ENCODE measurements around the gene GAS7. TPM values are rescaled to one million over a fixed set of nuclear protein-coding genes. Genes with fewer than 3 reads are reported as not detected.
A peak's percentile ranks its signal among the peaks of the same experiment; 100 is the strongest.

Gene GAS7
- total RNA-seq, 1 donor from 2014 or later = 78.0 TPM

DNA sequence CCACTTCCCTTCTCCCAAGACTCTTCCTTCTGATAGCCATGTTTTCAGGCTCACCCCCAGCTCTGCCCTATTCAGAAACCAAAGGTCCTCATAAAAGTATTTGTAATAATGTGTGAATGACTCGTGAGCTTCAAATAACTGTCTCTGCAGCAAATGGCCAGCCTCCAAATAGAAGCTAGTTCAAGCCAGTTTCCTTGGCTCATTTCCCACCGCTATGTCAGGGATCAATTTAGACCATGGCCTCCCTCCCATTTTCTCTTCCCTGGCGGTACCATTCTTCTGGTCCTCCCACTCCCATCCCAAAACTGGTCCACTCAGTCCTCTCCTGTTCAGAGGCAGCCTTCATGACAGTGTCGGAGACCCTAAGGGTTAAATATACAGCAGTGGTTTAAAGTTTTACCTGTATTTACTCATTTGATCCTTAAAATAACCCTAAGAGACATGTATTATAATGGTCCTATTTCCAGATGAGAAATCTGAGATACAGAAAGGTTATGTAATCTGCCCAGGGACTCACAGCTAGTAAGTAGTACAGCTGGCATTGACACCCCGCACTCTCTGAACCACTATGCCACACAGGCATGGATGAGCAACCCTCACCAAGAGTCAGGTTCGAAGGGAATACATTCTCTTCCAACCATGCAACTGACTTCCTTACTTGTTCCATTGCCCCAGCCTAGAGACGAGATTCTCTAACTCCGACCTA lies 42.9 kb downstream of the GAS7 start:
- H3K36me3 ChIP-seq = no peaks in the 10 kb centered on the region
- intact Hi-C loops (cut with DNase I) = no loop called here
- H3K4me1 ChIP-seq = no peaks in the 10 kb centered on the region
- DNase-seq (ENCODE audit: low spot score in 2 of 2) = no peak
- H3K27ac ChIP-seq = peak overlapping the region in 1 of 2 donors; percentile 34
- H3K4me3 ChIP-seq = no peak overlapping the region
- no peaks in the 10 kb centered on the region for H3K9me3 ChIP-seq
- H3K27me3 ChIP-seq = no peaks in the 10 kb centered on the region
- TF ChIP-seq, protein P1, sequence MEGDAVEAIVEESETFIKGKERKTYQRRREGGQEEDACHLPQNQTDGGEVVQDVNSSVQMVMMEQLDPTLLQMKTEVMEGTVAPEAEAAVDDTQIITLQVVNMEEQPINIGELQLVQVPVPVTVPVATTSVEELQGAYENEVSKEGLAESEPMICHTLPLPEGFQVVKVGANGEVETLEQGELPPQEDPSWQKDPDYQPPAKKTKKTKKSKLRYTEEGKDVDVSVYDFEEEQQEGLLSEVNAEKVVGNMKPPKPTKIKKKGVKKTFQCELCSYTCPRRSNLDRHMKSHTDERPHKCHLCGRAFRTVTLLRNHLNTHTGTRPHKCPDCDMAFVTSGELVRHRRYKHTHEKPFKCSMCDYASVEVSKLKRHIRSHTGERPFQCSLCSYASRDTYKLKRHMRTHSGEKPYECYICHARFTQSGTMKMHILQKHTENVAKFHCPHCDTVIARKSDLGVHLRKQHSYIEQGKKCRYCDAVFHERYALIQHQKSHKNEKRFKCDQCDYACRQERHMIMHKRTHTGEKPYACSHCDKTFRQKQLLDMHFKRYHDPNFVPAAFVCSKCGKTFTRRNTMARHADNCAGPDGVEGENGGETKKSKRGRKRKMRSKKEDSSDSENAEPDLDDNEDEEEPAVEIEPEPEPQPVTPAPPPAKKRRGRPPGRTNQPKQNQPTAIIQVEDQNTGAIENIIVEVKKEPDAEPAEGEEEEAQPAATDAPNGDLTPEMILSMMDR (IDR thresholded peaks at IDR 0.05) = no peak

DNA sequence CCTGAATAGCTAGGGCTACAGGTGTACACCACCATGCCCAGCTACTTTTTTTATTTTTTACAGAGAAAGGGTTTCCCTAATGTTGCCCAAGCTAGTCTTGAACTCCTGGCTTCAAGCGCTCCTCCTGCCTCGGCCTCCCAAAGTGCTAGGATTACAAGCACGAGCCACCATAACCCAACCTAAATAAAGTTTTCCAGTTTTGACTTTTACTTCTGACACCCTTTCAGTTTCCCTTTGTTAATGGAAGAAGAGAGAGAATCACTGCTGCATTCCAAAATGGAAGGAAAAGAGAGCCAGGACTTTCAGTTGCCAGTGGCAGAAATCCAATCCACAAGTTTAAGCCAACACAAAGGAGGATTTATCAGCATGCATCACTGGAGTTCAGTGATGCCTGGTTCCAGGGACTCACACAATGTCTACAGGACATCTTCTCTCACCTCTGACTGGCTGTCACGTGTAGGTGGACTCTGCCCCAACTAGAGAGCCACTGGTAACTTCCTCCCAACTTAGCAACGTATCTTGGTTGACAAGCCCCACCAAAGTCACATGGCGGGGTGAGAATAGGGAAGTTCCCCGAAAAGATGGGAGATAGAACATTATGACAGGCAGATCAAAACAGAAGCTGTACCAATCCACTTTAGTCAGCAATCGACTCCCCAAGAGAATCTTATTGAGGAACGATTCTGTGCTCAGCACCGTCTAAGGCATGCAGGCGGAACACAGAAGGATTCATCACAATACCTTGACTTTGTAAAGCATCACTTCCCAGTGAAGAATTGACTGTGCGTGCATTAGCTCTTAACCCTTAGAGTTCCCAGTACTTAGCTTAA lies 46.5 kb downstream of the GAS7 start:
- DNase-seq (ENCODE audit: low spot score in 2 of 2) = no peak
- TF ChIP-seq, protein P1 (IDR thresholded peaks at IDR 0.05) = no peak
- H3K36me3 ChIP-seq = no peaks in the 10 kb centered on the region
- H3K9me3 ChIP-seq = no peaks in the 10 kb centered on the region
- no peaks in the 10 kb centered on the region for H3K27me3 ChIP-seq
- intact Hi-C loops (cut with DNase I) = no loop called here
- H3K4me1 ChIP-seq = no peaks in the 10 kb centered on the region
- H3K27ac ChIP-seq = no peak overlapping the region
- H3K4me3 ChIP-seq = no peak overlapping the region

DNA sequence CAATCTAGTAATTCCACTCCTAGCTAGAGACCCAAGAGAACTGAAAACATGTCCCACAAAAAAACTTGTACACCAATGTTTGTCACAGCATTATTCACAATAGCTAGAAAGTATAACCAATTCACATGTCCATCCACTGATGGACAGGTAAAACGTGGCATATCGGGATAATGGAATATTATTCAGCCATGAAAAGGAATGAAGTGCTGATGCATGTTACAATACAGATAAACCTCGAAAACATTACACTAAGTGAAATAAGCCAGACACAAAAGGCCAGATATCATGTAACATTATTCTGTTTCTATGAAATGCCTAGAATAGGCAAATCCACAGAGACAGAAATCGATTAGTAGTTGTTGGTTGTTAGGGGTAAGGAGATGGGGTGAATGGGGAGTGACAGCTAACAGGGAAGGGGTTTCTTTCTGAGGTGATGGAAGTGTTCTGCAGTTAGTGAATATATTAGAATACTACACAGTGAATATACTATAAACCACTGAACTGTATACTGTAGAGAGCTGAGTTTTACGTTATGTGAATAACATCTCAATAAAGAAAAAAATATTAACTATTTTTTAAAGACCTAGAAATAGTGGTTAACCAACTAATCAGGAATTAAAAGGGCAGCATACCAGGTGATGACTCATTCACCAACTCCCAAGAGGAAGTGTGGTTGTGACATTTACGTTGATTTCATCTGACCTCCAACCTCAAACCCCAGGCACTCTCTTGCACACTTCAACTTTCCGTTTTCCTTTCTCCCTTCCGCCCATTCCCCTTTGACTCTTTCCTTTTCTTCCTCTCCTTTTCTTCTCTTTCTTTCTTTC lies 48.6 kb downstream of the GAS7 start:
- intact Hi-C loops (cut with DNase I) = no loop called here

DNA sequence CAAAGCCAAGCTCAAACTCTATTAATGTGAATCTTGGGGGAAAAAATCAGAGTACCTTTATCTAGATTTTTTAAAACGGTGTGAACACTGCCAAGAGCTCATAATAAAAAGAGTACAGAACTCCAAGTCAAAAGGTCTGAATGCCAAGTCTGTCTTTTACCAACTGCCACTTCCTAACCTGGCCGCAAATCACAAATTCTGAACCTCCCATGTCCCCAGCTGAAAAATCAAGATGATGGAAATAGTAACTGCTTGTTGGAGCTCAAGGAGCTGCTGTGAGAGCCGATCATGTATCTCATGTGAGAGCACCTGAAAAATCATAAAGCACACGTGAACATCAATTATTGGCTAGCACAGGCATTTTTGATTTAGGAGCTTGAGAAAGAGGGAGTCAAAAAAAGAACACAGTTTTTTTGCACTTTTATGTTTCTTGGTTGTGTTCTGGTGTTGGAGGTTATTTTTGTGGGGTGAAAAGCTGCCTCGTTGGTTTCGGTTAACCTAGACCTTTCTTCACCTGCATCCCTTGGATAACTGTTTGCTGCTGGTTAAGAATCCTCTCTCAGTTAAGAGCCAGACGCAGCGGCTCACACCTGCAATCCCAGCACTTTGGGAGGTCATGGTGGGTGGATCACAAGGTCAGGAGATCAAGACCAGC lies 50.5 kb downstream of the GAS7 start:
- Histone ChIP-seq H3K27ac (no peak overlapping the region), H3K9me3 (no peaks in the 10 kb centered on the region), H3K4me1 (no peaks in the 10 kb centered on the region), H3K27me3 (no peaks in the 10 kb centered on the region), H3K4me3 (no peak overlapping the region), H3K36me3 (no peaks in the 10 kb centered on the region)
- TF ChIP-seq, protein P1 (IDR thresholded peaks at IDR 0.05) = no peak
- intact Hi-C loops (cut with DNase I) = no loop called here
- no peak for DNase-seq (ENCODE audit: low spot score in 2 of 2)

More for the DNA sequence above, 48.6 kb downstream of the GAS7 start:
- no peaks in the 10 kb centered on the region for H3K4me1 ChIP-seq
- no peaks in the 10 kb centered on the region for H3K27me3 ChIP-seq
- TF ChIP-seq, protein P1 (IDR thresholded peaks at IDR 0.05) = no peak
- DNase-seq (ENCODE audit: low spot score in 2 of 2) = no peak
- H3K4me3 ChIP-seq = no peak overlapping the region
- no peak overlapping the region for H3K27ac ChIP-seq
- no peaks in the 10 kb centered on the region for H3K36me3 ChIP-seq
- H3K9me3 ChIP-seq = no peaks in the 10 kb centered on the region

DNA sequence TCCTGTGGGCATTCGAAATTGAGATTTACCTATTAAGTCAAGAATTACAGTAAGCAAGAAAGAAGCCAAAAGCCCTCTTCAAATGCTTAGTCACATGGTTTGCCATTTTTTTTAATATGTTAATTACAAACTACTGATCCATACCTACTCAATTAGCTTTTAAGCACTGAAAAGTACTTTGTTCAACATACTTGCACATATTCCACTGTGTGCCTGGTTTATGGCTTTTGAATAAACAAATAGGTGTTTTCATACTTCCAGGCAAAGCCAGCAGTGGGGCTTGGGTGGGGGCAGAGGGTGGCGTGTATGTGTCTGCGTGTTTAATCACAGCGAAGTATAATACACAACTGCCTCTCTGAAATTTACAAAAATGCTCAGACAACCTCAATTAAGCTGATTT lies 51.4 kb downstream of the GAS7 start:
- TF ChIP-seq, protein P1 (IDR thresholded peaks at IDR 0.05) = no peak
- H3K4me3 ChIP-seq = no peak overlapping the region
- H3K27me3 ChIP-seq = no peaks in the 10 kb centered on the region
- DNase-seq (ENCODE audit: low spot score in 2 of 2) = no peak
- no peaks in the 10 kb centered on the region for H3K4me1 ChIP-seq
- intact Hi-C loops (cut with DNase I) = no loop called here
- no peak overlapping the region for H3K27ac ChIP-seq
- no peaks in the 10 kb centered on the region for H3K9me3 ChIP-seq
- H3K36me3 ChIP-seq = no peaks in the 10 kb centered on the region

All from ascending aorta (tissue), 2 donors.